Measurements from ENCODE around the gene EFNB3.

The EFNB3 gene

GRCh38 chr17:7756968-7757367, 52.0 kb downstream of the EFNB3 start:
- Histone ChIP-seq H3K9ac (ENCODE audit: low read length) (no peak overlapping the region), H3F3A (ENCODE audit: insufficient read depth) (no peaks in the 10 kb centered on the region), H3K4me2 (ENCODE audit: low read depth, low read length, poor library complexity, severe bottlenecking) (no peak overlapping the region), H4K20me1 (ENCODE audit: low read depth, low read length) (no peaks in the 10 kb centered on the region), H3K4me3 (ENCODE audit: insufficient read depth, low read length, poor library complexity, severe bottlenecking) (no peak overlapping the region), H3K36me3 (ENCODE audit: low read length) (no peaks in the 10 kb centered on the region), H3K27ac (ENCODE audit: low read depth, low read length) (no peak overlapping the region), H3K9me2 (replicated peaks; ENCODE audit: insufficient read depth, low read length) (no peaks in the 10 kb centered on the region), H3K79me2 (ENCODE audit: insufficient read depth, low read length) (no peaks in the 10 kb centered on the region), H2AFZ (ENCODE audit: low read depth, low read length, severe bottlenecking) (no peak overlapping the region), H3K27me3 (ENCODE audit: low read length) (no peaks in the 10 kb centered on the region), H3K9me3 (ENCODE audit: insufficient read depth, low read length) (no peaks in the 10 kb centered on the region)
- no peak for TF ChIP-seq CTCF (IDR thresholded peaks at IDR 0.05; ENCODE audit: insufficient read depth, low read length, poor library complexity, severe bottlenecking)
- no peak for TF ChIP-seq EZH2phosphoT487 (conservative IDR thresholded peaks at IDR 0.05; ENCODE audit: low read length)
